NT2/D1 (cell line): ENCODE data around the gene HLA-DMA.

ENCODE experiments used
- SUZ12 ChIP-seq: IDR thresholded peaks from 2 replicates; pipeline ENCODE4 v1.6.1; 2011; ENCODE audit not compliant: insufficient read length, insufficient read depth; ENCODE audit errors: extremely low read depth
- YY1 ChIP-seq: IDR thresholded peaks from 2 replicates; pipeline ENCODE4 v1.6.1; 2011; ENCODE audit not compliant: insufficient read length, insufficient read depth
- ZNF274 ChIP-seq: IDR thresholded peaks from 2 replicates; pipeline ENCODE4 v1.6.1; 2011; ENCODE audit warnings: mild to moderate bottlenecking, low read depth, low read length

DNA sequence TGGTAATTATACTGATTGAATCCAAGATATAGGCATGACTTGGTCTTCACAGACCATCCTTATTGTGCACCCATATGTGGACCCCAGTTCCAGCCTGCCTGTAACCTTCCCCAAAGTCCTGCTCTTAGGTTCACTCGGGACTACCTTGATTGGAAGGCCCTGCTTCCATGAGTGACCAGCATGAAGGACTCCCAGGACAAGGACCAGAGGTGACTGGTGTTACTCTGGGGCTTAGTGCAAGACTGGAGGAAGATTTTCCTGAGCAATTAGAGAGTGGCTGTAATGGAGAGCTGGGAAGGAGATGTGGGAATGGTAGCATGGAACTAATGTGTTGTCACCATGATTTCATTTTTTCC lies 30.6 kb upstream of the HLA-DMA start:
- no peak for TF ChIP-seq SUZ12
- TF ChIP-seq YY1: no peak
- TF ChIP-seq ZNF274: no peak
